A673 (cell line): ENCODE measurements around the gene CDHR2. TPM values are rescaled to one million over a fixed set of nuclear protein-coding genes. Genes with fewer than 3 reads are reported as not detected.

ENCODE experiments used
- BruUV-seq: library from RNA; stranded (reverse); fragments of 400-500 nt; replicated peaks from 2 replicates; lab custom pipeline; 2021; lab: Mats Ljungman, UMichigan
- CTCF ChIA-PET: fragments of 300-600 bp; sonication (Branson Sonifier 250); formaldehyde crosslinking; loops from one replicate; lab custom pipeline; 2022; ENCODE audit warnings: antibody characterized with exemption; lab: Charles Lee
- POLR2A ChIA-PET: fragments of 300-600 bp; sonication (Branson Sonifier 250); formaldehyde crosslinking; loops from one replicate; lab custom pipeline; 2022; ENCODE audit warnings: antibody characterized with exemption; ENCODE audit not compliant: low non-redundant PET; lab: Charles Lee
- DNase-seq: peaks from one replicate; pipeline ENCODE4 v3.0.0-alpha.2; 2015; ENCODE audit warnings: low spot score
- H3K27ac ChIP-seq: fragments of 200-600 bp; sonication (generic); 2 replicates; pipeline ENCODE4 v1.5.1; 2016; ENCODE audit warnings: mixed run types, low read depth, mild to moderate bottlenecking, mixed read lengths, antibody characterized with exemption, low read length; ENCODE audit not compliant: poor library complexity, severe bottlenecking
- H3K27me3 ChIP-seq: fragments of 200-600 bp; sonication (generic); replicated peaks from 2 replicates; pipeline ENCODE4 v1.6.1; 2017; ENCODE audit warnings: mixed run types, low read depth, mild to moderate bottlenecking, mixed read lengths, antibody characterized with exemption, low read length; ENCODE audit not compliant: insufficient read depth, poor library complexity
- H3K36me3 ChIP-seq: fragments of 200-600 bp; sonication (generic); 2 replicates; pipeline ENCODE4 v1.6.1; 2016; ENCODE audit warnings: mixed run types, mild to moderate bottlenecking, mixed read lengths, antibody characterized with exemption, low read length; ENCODE audit not compliant: insufficient read depth, poor library complexity, severe bottlenecking
- H3K4me1 ChIP-seq: fragments of 200-600 bp; sonication (generic); 2 replicates; pipeline ENCODE4 v1.6.1; 2017; ENCODE audit warnings: mixed run types, mild to moderate bottlenecking, mixed read lengths, antibody characterized with exemption, low read length; ENCODE audit not compliant: insufficient read depth, poor library complexity, severe bottlenecking
- H3K4me3 ChIP-seq: fragments of 200-600 bp; sonication (generic); 2 replicates; pipeline ENCODE4 v1.5.1; 2016; ENCODE audit warnings: low read depth, mixed run types, mild to moderate bottlenecking, mixed read lengths, low read length; ENCODE audit not compliant: poor library complexity, severe bottlenecking
- H3K9me3 ChIP-seq: fragments of 200-600 bp; sonication (generic); 2 replicates; pipeline ENCODE4 v1.6.1; 2016; ENCODE audit warnings: mixed run types, low read depth, mild to moderate bottlenecking, mixed read lengths, antibody characterized with exemption, low read length; ENCODE audit not compliant: poor library complexity, severe bottlenecking
- CTCF ChIP-seq: fragments of 300-800, 200-600 bp; sonication (generic); conservative IDR thresholded peaks from 2 replicates; pipeline ENCODE4 v1.5.1; 2017; ENCODE audit warnings: low read depth, mild to moderate bottlenecking, antibody characterized with exemption, low read length, moderate library complexity, mixed read lengths
- EZH2 ChIP-seq: fragments of 200-600 bp; sonication (generic); IDR thresholded peaks from 2 replicates; pipeline ENCODE4 v1.6.1; 2017; ENCODE audit warnings: borderline replicate concordance, low read depth, mild to moderate bottlenecking, mixed read lengths, antibody characterized with exemption, low read length; ENCODE audit not compliant: poor library complexity, severe bottlenecking
- intact Hi-C: fragments of 100-400 bp; cut with micrococcal nuclease; formaldehyde crosslinking; loops from one replicate; pipeline ENCODE4 v1.10.0; 2022; ENCODE audit not compliant: unreplicated experiment
- total RNA-seq: library from RNA; stranded (reverse); gene quantifications from 2 replicates; pipeline ENCODE4 v1.2.3, GENCODE V29; 2021

The CDHR2 gene
- total RNA-seq, 1 experiment from 2014 or later: not detected

DNA sequence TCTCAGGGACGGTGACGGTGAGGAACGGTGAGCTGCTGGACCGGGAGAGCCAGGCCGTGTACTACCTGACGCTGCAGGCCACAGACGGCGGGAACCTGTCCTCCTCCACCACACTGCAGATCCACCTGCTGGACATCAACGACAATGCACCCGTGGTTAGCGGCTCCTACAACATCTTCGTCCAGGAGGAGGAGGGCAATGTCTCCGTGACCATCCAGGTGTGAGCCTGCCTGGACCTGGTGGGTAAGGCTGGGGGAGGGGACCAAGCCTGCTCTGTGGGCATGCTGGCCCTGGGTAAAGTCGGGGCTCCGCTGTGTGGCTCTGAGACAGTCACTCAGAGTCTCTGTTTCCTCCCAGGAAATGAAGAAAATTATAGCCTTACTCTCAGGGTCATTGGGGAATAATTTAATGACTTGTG lies 29.3 kb downstream of the CDHR2 start:
- CTCF ChIA-PET: no interaction called here
- POLR2A ChIA-PET: no interaction called here
- Histone ChIP-seq H3K27ac (no peak overlapping the region), H3K4me1 (no peaks in the 10 kb centered on the region), H3K36me3 (no peaks in the 10 kb centered on the region), H3K9me3 (no peaks in the 10 kb centered on the region), H3K4me3 (no peak overlapping the region), H3K27me3 (no peaks in the 10 kb centered on the region)
- peak; percentile 42 for TF ChIP-seq CTCF
- no peak for TF ChIP-seq EZH2
- no peak for DNase-seq
- BruUV-seq: no TSS peak
- intact Hi-C loops: loop anchor here (10.0 kb wide), 1 partner anchor 376 kb away; no protein-coding TSS in a partner anchor

DNA sequence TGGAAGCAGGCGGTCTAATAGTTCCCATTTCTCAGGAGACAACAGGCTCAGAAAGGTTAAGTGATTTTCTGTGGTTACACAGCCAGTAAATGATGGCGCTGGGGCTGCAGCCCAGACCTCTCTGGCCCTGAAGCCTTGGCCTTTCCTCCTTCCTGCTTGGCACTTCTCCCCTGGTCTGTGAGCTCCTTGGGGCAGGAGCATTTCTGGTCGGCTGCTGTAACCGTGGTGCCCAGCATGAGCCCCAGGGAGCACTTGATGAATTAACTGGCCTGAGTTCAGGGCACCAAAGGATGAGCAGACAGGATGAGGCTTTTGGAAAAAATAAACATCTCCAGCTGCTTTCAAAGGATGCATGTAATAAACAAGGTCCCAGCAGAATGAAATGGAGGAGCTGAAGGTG lies 30.2 kb downstream of the CDHR2 start:
- POLR2A ChIA-PET: no interaction called here

GRCh38 chr5:176581361-176581760 lies 32.2 kb downstream of the CDHR2 start:
- no peaks in the 10 kb centered on the region for H3K27me3 ChIP-seq
- intact Hi-C loops: no loop called here
- ChIA-PET POLR2A (no interaction called here), CTCF (no interaction called here)
- no peaks in the 10 kb centered on the region for H3K9me3 ChIP-seq
- TF ChIP-seq EZH2 (no peak), CTCF (no peak)
- no peak overlapping the region for H3K4me3 ChIP-seq
- H3K4me1 ChIP-seq: no peaks in the 10 kb centered on the region
- H3K27ac ChIP-seq: no peak overlapping the region
- DNase-seq: no peak
- H3K36me3 ChIP-seq: no peaks in the 10 kb centered on the region
- BruUV-seq: no TSS peak

More for the DNA sequence above, 30.2 kb downstream of the CDHR2 start:
- Histone ChIP-seq H3K27ac (no peak overlapping the region), H3K27me3 (no peaks in the 10 kb centered on the region), H3K36me3 (no peaks in the 10 kb centered on the region), H3K9me3 (no peaks in the 10 kb centered on the region), H3K4me3 (no peak overlapping the region), H3K4me1 (no peaks in the 10 kb centered on the region)
- no peak for DNase-seq
- no TSS peak for BruUV-seq
- TF ChIP-seq EZH2 (no peak), CTCF (no peak)
- CTCF ChIA-PET: no interaction called here
- intact Hi-C loops: loop anchor here (10.0 kb wide), 1 partner anchor 375 kb away; no protein-coding TSS in a partner anchor
